H1 (cell line): ENCODE measurements around the gene CDC42SE1. TPM values are rescaled to one million over a fixed set of nuclear protein-coding genes. Genes with fewer than 3 reads are reported as not detected.

ENCODE experiments used
- CTCF ChIA-PET: fragments of 300-600 bp; sonication (Branson Sonifier 250); formaldehyde crosslinking; loops from one replicate; lab custom pipeline; 2021; ENCODE audit not compliant: partially characterized antibody; lab: Charles Lee
- POLR2A ChIA-PET: fragments of 300-600 bp; sonication (Branson Sonifier 250); formaldehyde crosslinking; loops from one replicate; lab custom pipeline; 2021; ENCODE audit warnings: inconsistent platforms; ENCODE audit not compliant: partially characterized antibody; lab: Charles Lee
- DNase-seq, 2 experiments: peaks; one replicate each; pipeline versions ENCODE4 v3.0.0 to v3.0.0-alpha.2; 2010 to 2022; ENCODE audit warnings: low spot score in 2 of 2, low read depth in 1 of 2, mixed read lengths in 1 of 2
- FAIRE-seq: peaks from 2 replicates; lab custom pipeline; 2011; peaks lifted over from hg19 to GRCh38; lab: Jason Lieb, UNC
- H2AFZ ChIP-seq: 2 replicates; pipeline ENCODE4 v1.8.1; 2012; ENCODE audit warnings: low read length, inconsistent platforms
- H2AK5ac ChIP-seq: 2 replicates; pipeline ENCODE4 v1.6.1; 2013; ENCODE audit warnings: low read depth, low read length
- H2BK120ac ChIP-seq: replicated peaks from 2 replicates; pipeline ENCODE3; 2013; ENCODE audit warnings: low read depth, low read length, inconsistent platforms
- H2BK12ac ChIP-seq: 2 replicates; pipeline ENCODE4 v1.6.1; 2013; ENCODE audit warnings: low read depth, low read length
- H2BK15ac ChIP-seq: 2 replicates; pipeline ENCODE4 v1.6.1; 2013; ENCODE audit warnings: low read length
- H2BK20ac ChIP-seq: 2 replicates; pipeline ENCODE4 v1.6.1; 2013; ENCODE audit warnings: low read length
- H2BK5ac ChIP-seq: 2 replicates; pipeline ENCODE4 v1.6.1; 2013; ENCODE audit warnings: low read depth, low read length
- H3K14ac ChIP-seq: 2 replicates; pipeline ENCODE4 v1.6.1; 2013; ENCODE audit warnings: inconsistent platforms; ENCODE audit not compliant: insufficient read length
- H3K18ac ChIP-seq: 2 replicates; pipeline ENCODE4 v1.6.1; 2013; ENCODE audit warnings: low read length; ENCODE audit errors: extremely low read depth
- H3K23ac ChIP-seq: 2 replicates; pipeline ENCODE4 v1.6.1; 2013; ENCODE audit warnings: inconsistent platforms; ENCODE audit not compliant: insufficient read length
- H3K23me2 ChIP-seq: 2 replicates; pipeline ENCODE4 v1.6.1; 2013; ENCODE audit warnings: low read depth, low read length
- H3K27ac ChIP-seq: 2 replicates; pipeline ENCODE4 v1.6.1; 2011; ENCODE audit warnings: low read depth, low read length, inconsistent platforms
- H3K27me3 ChIP-seq, 4 experiments: replicated peaks in 1 of 4; 1 replicate in 1 of 4; 2 replicates in 3 of 4; pipeline versions ENCODE4 v1.6.1 to v1.8.1; 2011 to 2013; ENCODE audit warnings: low read length in 3 of 4, mild to moderate bottlenecking in 3 of 4, inconsistent platforms in 2 of 4, mixed read lengths in 2 of 4, moderate library complexity in 1 of 4; ENCODE audit not compliant: control insufficient read depth in 3 of 4, insufficient read depth in 3 of 4; ENCODE audit errors: extremely low read depth in 1 of 4
- H3K36me3 ChIP-seq, 4 experiments: 2 replicates each; pipeline versions ENCODE4 v1.6.1 to v1.8.1; 2011 to 2013; ENCODE audit warnings: mild to moderate bottlenecking in 4 of 4, low read length in 3 of 4, moderate library complexity in 2 of 4, control low read depth in 1 of 4, inconsistent platforms in 1 of 4; ENCODE audit not compliant: insufficient read depth in 4 of 4, control insufficient read depth in 2 of 4
- H3K4ac ChIP-seq: replicated peaks from 2 replicates; pipeline ENCODE3; 2013; ENCODE audit warnings: low read length, low read depth, mixed read lengths, inconsistent platforms; ENCODE audit not compliant: insufficient read length
- H3K4me1 ChIP-seq, 4 experiments: replicated peaks in 1 of 4; 1 replicate in 1 of 4; 2 replicates in 3 of 4; pipeline versions ENCODE4 v1.6.1 to v1.8.1; 2011 to 2013; ENCODE audit warnings: low read length in 3 of 4, inconsistent platforms in 2 of 4, mixed read lengths in 1 of 4; ENCODE audit not compliant: insufficient read depth in 4 of 4, control insufficient read depth in 3 of 4
- H3K4me2 ChIP-seq, 2 experiments: 2 replicates each; pipeline versions ENCODE4 v1.6.1 to v1.8.1; 2011 to 2013; ENCODE audit warnings: low read depth in 2 of 2, low read length in 2 of 2, control low read depth in 1 of 2, inconsistent platforms in 1 of 2, mild to moderate bottlenecking in 1 of 2; ENCODE audit not compliant: insufficient read depth in 1 of 2
- H3K4me3 ChIP-seq, 4 experiments: fragments of 200-600, 300-600 bp in 1 of 4; sonication (generic), shearing (Covaris generic), sonication (Bioruptor Twin) in 1 of 4; 2 replicates each; pipeline versions ENCODE4 v1.5.1 to v1.8.1; 2011 to 2016; ENCODE audit warnings: low read length in 4 of 4, low read depth in 3 of 4, control low read depth in 2 of 4, inconsistent platforms in 2 of 4, mild to moderate bottlenecking in 2 of 4, mixed read lengths in 1 of 4, moderate library complexity in 1 of 4; ENCODE audit not compliant: insufficient read depth in 2 of 4; ENCODE audit errors: extremely low read depth in 1 of 4
- H3K56ac ChIP-seq: replicated peaks from 2 replicates; pipeline ENCODE3; 2013; ENCODE audit warnings: low read depth, mild to moderate bottlenecking, mixed read lengths, low read length, inconsistent platforms; ENCODE audit not compliant: insufficient read length
- H3K79me1 ChIP-seq: 2 replicates; pipeline ENCODE4 v1.6.1; 2013; ENCODE audit warnings: low read depth, low read length, control low read depth
- H3K79me2 ChIP-seq, 2 experiments: 2 replicates each; pipeline versions ENCODE4 v1.6.1 to v1.8.1; 2012 to 2013; ENCODE audit warnings: low read length in 2 of 2, mild to moderate bottlenecking in 2 of 2, inconsistent platforms in 1 of 2; ENCODE audit not compliant: insufficient read depth in 2 of 2, control insufficient read depth in 1 of 2
- H3K9ac ChIP-seq, 4 experiments: replicated peaks in 1 of 4; 1 replicate in 1 of 4; 2 replicates in 3 of 4; pipeline versions ENCODE4 v1.6.1 to v1.8.1; 2011 to 2013; ENCODE audit warnings: low read depth in 3 of 4, low read length in 3 of 4, control low read depth in 2 of 4, mild to moderate bottlenecking in 2 of 4, moderate library complexity in 2 of 4, inconsistent platforms in 1 of 4; ENCODE audit errors: extremely low read depth in 1 of 4
- H3K9me3 ChIP-seq, 2 experiments: 2 replicates each; pipeline versions ENCODE4 v1.6.1 to v1.8.1; 2012 to 2013; ENCODE audit warnings: mild to moderate bottlenecking in 2 of 2, moderate library complexity in 2 of 2, control low read depth in 1 of 2, inconsistent platforms in 1 of 2, low read depth in 1 of 2, low read length in 1 of 2, mixed read lengths in 1 of 2; ENCODE audit not compliant: insufficient read depth in 2 of 2
- H4K20me1 ChIP-seq, 2 experiments: replicated peaks in 1 of 2; 2 replicates each; pipeline versions ENCODE3 to v1.8.1; 2011 to 2013; ENCODE audit warnings: inconsistent platforms in 2 of 2, low read length in 2 of 2, mild to moderate bottlenecking in 1 of 2; ENCODE audit not compliant: insufficient read depth in 2 of 2, control insufficient read depth in 1 of 2
- H4K5ac ChIP-seq: 2 replicates; pipeline ENCODE4 v1.6.1; 2013; ENCODE audit warnings: low read length, low read depth, mixed read lengths, inconsistent platforms; ENCODE audit not compliant: insufficient read length
- H4K8ac ChIP-seq: 2 replicates; pipeline ENCODE4 v1.8.0; 2013; ENCODE audit warnings: mild to moderate bottlenecking, moderate library complexity, low read length, inconsistent platforms; ENCODE audit not compliant: insufficient read depth; ENCODE audit errors: extremely low read depth
- H4K91ac ChIP-seq: replicated peaks from 2 replicates; pipeline ENCODE3; 2013; ENCODE audit warnings: low read length, mixed read lengths, inconsistent platforms; ENCODE audit not compliant: insufficient read length
- ATF3 ChIP-seq: IDR thresholded peaks from 2 replicates; pipeline ENCODE4 v1.6.1; 2011; ENCODE audit warnings: low read depth, mild to moderate bottlenecking, low read length; ENCODE audit not compliant: insufficient read depth
- EZH2 ChIP-seq: fragments of 200-600 bp; sonication (generic); IDR thresholded peaks from 2 replicates; pipeline ENCODE4 v1.7.1; 2012; ENCODE audit warnings: low read depth, mild to moderate bottlenecking, moderate library complexity, low read length, inconsistent platforms; ENCODE audit not compliant: severe bottlenecking
- FOSL1 ChIP-seq: IDR thresholded peaks from 2 replicates; pipeline ENCODE4 v1.6.1; 2011; ENCODE audit warnings: mild to moderate bottlenecking, low read depth, low read length, moderate library complexity; ENCODE audit not compliant: insufficient read depth
- GTF2F1 ChIP-seq: IDR thresholded peaks from 2 replicates; pipeline ENCODE4 v1.6.1; 2012; ENCODE audit warnings: low read depth, low read length, improper control_type of control experiment, borderline replicate concordance
- RAD21 ChIP-seq, 2 experiments: IDR thresholded peaks in 1 of 2; conservative IDR thresholded peaks in 1 of 2; 2 replicates each; pipeline ENCODE4 v1.6.1; 2011; ENCODE audit warnings: low read depth in 2 of 2, low read length in 2 of 2, improper control_type of control experiment in 1 of 2, inconsistent platforms in 1 of 2, mild to moderate bottlenecking in 1 of 2, moderate library complexity in 1 of 2
- SIN3A ChIP-seq, 2 experiments: IDR thresholded peaks in 1 of 2; conservative IDR thresholded peaks in 1 of 2; 2 replicates each; pipeline ENCODE4 v1.6.1; 2011 to 2012; ENCODE audit warnings: low read length in 2 of 2, improper control_type of control experiment in 1 of 2, low read depth in 1 of 2, mild to moderate bottlenecking in 1 of 2
- SIX5 ChIP-seq: IDR thresholded peaks from 2 replicates; pipeline ENCODE4 v1.6.1; 2011; ENCODE audit warnings: mild to moderate bottlenecking, low read depth, low read length
- SP4 ChIP-seq: IDR thresholded peaks from 2 replicates; pipeline ENCODE4 v1.6.1; 2012; ENCODE audit warnings: low read length, inconsistent platforms
- WGBS, 2 experiments: shearing (Covaris generic) in 1 of 2; methylation state at CpG; one replicate each; pipeline versions ENCODE4 v1.1.6 to v1.1.7; 2013 to 2015; ENCODE audit warnings: low lambda C conversion rate in 2 of 2, mixed read lengths in 2 of 2, inconsistent platforms in 1 of 2, low coverage in 1 of 2, missing lambda C conversion rate in 1 of 2; ENCODE audit not compliant: insufficient replicate concordance in 2 of 2, insufficient coverage in 1 of 2, insufficient read length in 1 of 2; ENCODE audit errors: extremely low coverage in 1 of 2, missing lambda C conversion rate in 1 of 2; 5-methylcytosine and 5-hydroxymethylcytosine counted together
- polyA plus RNA-seq, 7 experiments: library from polyadenylated mRNA; depleted of rRNA in 3 of 7; stranded (reverse) in 5 of 7; unstranded in 2 of 7; fragments of >200 nt in 5 of 7; fragments of 200-250 nt in 2 of 7; gene quantifications; 1 replicate in 5 of 7; 2 replicates in 1 of 7; 4 replicates in 1 of 7; pipeline versions ENCODE4 v1.2.1 to v1.2.3, GENCODE V29; 2011 to 2013; ENCODE audit warnings: missing spikeins in 2 of 7, mixed read lengths in 2 of 7
- total RNA-seq: library from RNA; stranded (reverse); fragmentation: NEBNext Ultra II Directional; extraction: Animal tissue kit (Norgen Biotek cat#: 25700); gene quantifications from 2 replicates; pipeline ENCODE4 v1.2.1, GENCODE V29; 2021

CDC42SE1 gene
- total and polyA plus RNA-seq, 2 of the 8 experiments (the other 6 are each of a cell fraction or from before 2014, with no cell fraction given) = 30.5 to 74.1 TPM

- H3K4me1 ChIP-seq = peaks cover 0 to 4% (median 2%) of the 10 kb centered on the region in 4 experiments; a peak in 4 of 7 replicates
- no peaks in the 10 kb centered on the region for H3K27me3 ChIP-seq
- no peak for TF ChIP-seq RAD21 (IDR thresholded peaks at IDR 0.05 in 1 of 2, conservative IDR thresholded peaks at IDR 0.05 in 1 of 2; ENCODE audit: low read depth in 2 of 2, low read length in 2 of 2)
- no peak for TF ChIP-seq ATF3
- no peak for TF ChIP-seq GTF2F1
- no peak for TF ChIP-seq SIX5
- no peak for TF ChIP-seq EZH2
- no peak for TF ChIP-seq FOSL1
- TF ChIP-seq SIN3A (conservative IDR thresholded peaks at IDR 0.05 in 1 of 2, IDR thresholded peaks at IDR 0.05 in 1 of 2; ENCODE audit: low read depth in 1 of 2, low read length in 2 of 2) = no peak
- TF ChIP-seq SP4 = no peak
- 95% methylated on average over 1 of the region's 1 CpG; no CpG with 5 or more reads in 1 of the 2 experiments for WGBS, 2 experiments
- ChIA-PET POLR2A (interaction anchor here (0.8 to 1.2 kb wide), 5 partner anchors 12 to 252 kb away, joined by 3 to 4 read pairs (median 3); partner anchors contain the start of gene MLLT11), CTCF (interaction anchor here (0.8 to 9.6 kb wide), 12 partner anchors 9 to 133 kb away, joined by 3 to 95 read pairs (median 3); partner anchors contain the start of genes CDC42SE1, MLLT11 and TMOD4)
- no peaks in the 10 kb centered on the region for H4K20me1 ChIP-seq
- H3K23ac ChIP-seq = no peak overlapping the region
- no peak overlapping the region for H2BK20ac ChIP-seq
- H2BK5ac ChIP-seq = no peak overlapping the region
- no peak overlapping the region for H4K91ac ChIP-seq
- H3K4me3 ChIP-seq = no peak overlapping the region
- no peaks in the 10 kb centered on the region; a peak in 1 of 4 replicates for H3K9me3 ChIP-seq
- H3K4ac ChIP-seq = no peak overlapping the region
- H2BK12ac ChIP-seq = no peak overlapping the region
- no peak overlapping the region for H2AFZ ChIP-seq
- no peak overlapping the region for H3K14ac ChIP-seq
- no peak overlapping the region for H3K4me2 ChIP-seq
- no peak overlapping the region for H3K27ac ChIP-seq
- H3K23me2 ChIP-seq = peaks cover 6% of the 10 kb centered on the region; the same call in 1 of the 2 replicates
- H3K18ac ChIP-seq = no peak overlapping the region
- no peaks in the 10 kb centered on the region for H3K79me2 ChIP-seq
- no peak overlapping the region for H3K9ac ChIP-seq
- no peak overlapping the region for H2BK15ac ChIP-seq
- H3K79me1 ChIP-seq = no peaks in the 10 kb centered on the region
- FAIRE-seq (no peak), DNase-seq (no peak)
- no peak overlapping the region for H4K5ac ChIP-seq
- H3K56ac ChIP-seq = no peak overlapping the region
- no peak overlapping the region for H2AK5ac ChIP-seq
- no peak overlapping the region for H4K8ac ChIP-seq
- peaks cover 0 to 4% (median 0%) of the 10 kb centered on the region in 4 experiments; a peak in 1 of 8 replicates for H3K36me3 ChIP-seq
- H2BK120ac ChIP-seq = no peak overlapping the region
Observed at GRCh38 chr1:151043163-151043562, 16.3 kb downstream of the CDC42SE1 start.
